Glutamatergic neuron (in vitro differentiated cells): Measurements from ENCODE around the gene CRYGD. TPM values are rescaled to one million over a fixed set of nuclear protein-coding genes. Genes with fewer than 3 reads are reported as not detected.

Experiments used
- DNase-seq: peaks from one replicate; pipeline ENCODE4 v3.0.0; 2022
- H3K27ac Mint-ChIP-seq: one replicate; pipeline ENCODE4 v1.8.0; 2020; ENCODE audit warnings: mild to moderate bottlenecking, mixed read lengths, inconsistent platforms; ENCODE audit not compliant: unreplicated experiment
- H3K27me3 Mint-ChIP-seq: one replicate; pipeline ENCODE4 v1.8.0; 2020; ENCODE audit warnings: mild to moderate bottlenecking, moderate library complexity, mixed read lengths, inconsistent platforms; ENCODE audit not compliant: unreplicated experiment
- H3K36me3 Mint-ChIP-seq: one replicate; pipeline ENCODE4 v1.8.0; 2020; ENCODE audit warnings: mild to moderate bottlenecking, mixed read lengths, inconsistent platforms; ENCODE audit not compliant: unreplicated experiment
- H3K4me1 Mint-ChIP-seq: one replicate; pipeline ENCODE4 v1.8.0; 2020; ENCODE audit warnings: mild to moderate bottlenecking, low read depth, mixed read lengths, inconsistent platforms; ENCODE audit not compliant: unreplicated experiment
- H3K4me3 Mint-ChIP-seq: one replicate; pipeline ENCODE4 v1.8.0; 2020; ENCODE audit warnings: mild to moderate bottlenecking, mixed read lengths, inconsistent platforms; ENCODE audit not compliant: unreplicated experiment
- H3K9me3 Mint-ChIP-seq: one replicate; pipeline ENCODE4 v1.8.0; 2020; ENCODE audit warnings: mild to moderate bottlenecking, moderate library complexity, mixed read lengths, inconsistent platforms; ENCODE audit not compliant: unreplicated experiment
- CTCF ChIP-seq: fragments of 200-600 bp; sonication (generic); IDR thresholded peaks from one replicate; pipeline ENCODE4 v1.5.0; 2021; ENCODE audit not compliant: partially characterized antibody, unreplicated experiment
- total RNA-seq: library from RNA; stranded (reverse); fragmentation: NEBNext Ultra II Directional; extraction: Animal tissue kit (Norgen Biotek cat#: 25700); gene quantifications from one replicate; pipeline ENCODE4 v1.2.1, GENCODE V29; 2021; ENCODE audit not compliant: unreplicated experiment

CRYGD gene
- total RNA-seq, 1 donor from 2014 or later, result 0.76 TPM

GRCh38 chr2:208083807-208084206 is 40.5 kb downstream of the CRYGD start:
- TF ChIP-seq CTCF, result no peak
- Mint-ChIP-seq H3K27me3 (peaks cover 4% of the 10 kb centered on the region), H3K27ac (no peak overlapping the region), H3K36me3 (peaks cover 11% of the 10 kb centered on the region), H3K4me1 (no peaks in the 10 kb centered on the region), H3K4me3 (no peak overlapping the region), H3K9me3 (peaks cover 10% of the 10 kb centered on the region)
- no peak for DNase-seq

GRCh38 chr2:208077276-208077675 is 47.0 kb downstream of the CRYGD start:
- TF ChIP-seq CTCF, result no peak
- H3K27ac Mint-ChIP-seq, result no peak overlapping the region

GRCh38 chr2:208074610-208075356 is 49.5 kb downstream of the CRYGD start:
- Mint-ChIP-seq H3K9me3 (peaks cover under 1% of the 10 kb centered on the region), H3K4me1 (peaks cover 3% of the 10 kb centered on the region), H3K36me3 (peaks cover 9% of the 10 kb centered on the region), H3K27me3 (peaks cover 4% of the 10 kb centered on the region), H3K27ac (no peak overlapping the region), H3K4me3 (no peak overlapping the region)
- TF ChIP-seq CTCF, result no peak
- no peak for DNase-seq

More at GRCh38 chr2:208077276-208077675, 47.0 kb downstream of the CRYGD start:
- no peak for DNase-seq
- peaks cover 3% of the 10 kb centered on the region for H3K4me1 Mint-ChIP-seq
- peaks cover 11% of the 10 kb centered on the region for H3K36me3 Mint-ChIP-seq
- H3K9me3 Mint-ChIP-seq, result peaks cover 4% of the 10 kb centered on the region
- H3K27me3 Mint-ChIP-seq, result peaks cover 4% of the 10 kb centered on the region
- H3K4me3 Mint-ChIP-seq, result no peak overlapping the region

- Mint-ChIP-seq H3K4me1 (peaks cover under 1% of the 10 kb centered on the region), H3K4me3 (no peak overlapping the region), H3K27ac (no peak overlapping the region), H3K36me3 (no peaks in the 10 kb centered on the region), H3K27me3 (peaks cover 2% of the 10 kb centered on the region), H3K9me3 (no peaks in the 10 kb centered on the region)
- peak; percentile 77 for TF ChIP-seq CTCF
- DNase-seq, result peak; percentile 69
Observed at GRCh38 chr2:208072250-208072892, 52.0 kb downstream of the CRYGD start.

Other genes with a start within 250 kb of the CRYGD start
- 19.5 TPM for gene PLEKHM3, start 99.0 kb downstream of the CRYGD start, total RNA-seq
- gene CRYGC, start 5.3 kb upstream of the CRYGD start, total RNA-seq, result not detected
- not detected for gene CRYGB, start 21.6 kb upstream of the CRYGD start, total RNA-seq
- not detected for gene CRYGA, start 39.1 kb upstream of the CRYGD start, total RNA-seq
- gene C2orf80, start 65.5 kb upstream of the CRYGD start, total RNA-seq, result not detected
- gene IDH1, start 130.5 kb upstream of the CRYGD start, total RNA-seq, result 308 TPM
- 46.8 TPM for gene PIKFYVE, start 141.7 kb upstream of the CRYGD start, total RNA-seq